T-helper 9 cell (primary cell): ENCODE measurements around the gene ADGRG1.
A peak's percentile ranks its signal among the peaks of the same experiment; 100 is the strongest.
"Not testable (repeated sequence)": the region's sequence is repeated elsewhere in the genome, so short reads cannot be mapped to it uniquely, and the experiment has no call there.

Experiments
- DNase-seq: peaks from one replicate; pipeline ENCODE4 v3.0.0-alpha.2; 2020
- total RNA-seq, 2 donors: gene quantifications; one replicate each; lab custom pipeline; 2026; lab: John Stamatoyannopoulos, UW

ADGRG1 gene
- 1.0 to 1.7 reads per million in 2 donors for total RNA-seq

DNA sequence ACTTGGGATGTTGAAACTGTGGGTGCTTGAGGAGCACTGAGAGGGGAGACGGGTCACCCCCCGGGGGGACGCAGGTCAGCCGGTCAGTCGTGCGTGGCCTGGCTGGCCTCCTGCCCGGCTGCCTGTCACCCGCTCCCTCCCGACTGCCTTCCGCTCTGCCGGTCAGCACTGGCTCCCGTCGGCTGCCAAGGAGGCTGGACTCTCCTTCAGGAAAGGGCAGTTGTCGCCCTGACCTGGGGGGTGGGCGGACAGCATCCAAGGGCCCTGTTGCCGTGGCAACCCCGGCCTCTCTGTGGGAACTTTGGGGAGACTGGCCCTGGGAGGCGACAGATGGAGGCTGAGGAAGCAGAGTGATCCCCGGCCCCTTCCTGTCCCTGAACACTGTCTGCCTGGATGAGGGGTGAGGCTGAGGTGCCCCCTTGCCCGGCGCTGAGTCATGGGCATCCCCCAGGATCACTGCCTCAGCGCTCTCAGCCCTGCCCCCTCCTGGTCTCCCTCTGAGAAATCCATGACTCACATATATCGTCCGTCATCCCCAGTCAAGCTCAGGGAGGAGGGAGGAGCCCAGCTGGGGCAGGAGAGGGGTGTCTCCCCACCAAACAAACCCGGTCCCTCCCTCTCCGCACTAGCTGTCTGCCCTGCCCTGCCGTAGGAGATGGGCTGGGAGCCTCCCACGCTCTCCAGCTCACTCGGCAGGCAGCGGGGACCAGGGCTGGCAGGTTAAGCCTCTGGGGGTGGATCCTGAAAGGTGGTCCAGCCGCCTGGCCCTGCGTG is at the start of gene ADGRG1:
TSS of gene ADGRG1 (plus strand) at position 623 of the 774 bp plus-strand sequence. CDS start 21,658 bp downstream, outside the sequence.
- no peak for DNase-seq

DNA sequence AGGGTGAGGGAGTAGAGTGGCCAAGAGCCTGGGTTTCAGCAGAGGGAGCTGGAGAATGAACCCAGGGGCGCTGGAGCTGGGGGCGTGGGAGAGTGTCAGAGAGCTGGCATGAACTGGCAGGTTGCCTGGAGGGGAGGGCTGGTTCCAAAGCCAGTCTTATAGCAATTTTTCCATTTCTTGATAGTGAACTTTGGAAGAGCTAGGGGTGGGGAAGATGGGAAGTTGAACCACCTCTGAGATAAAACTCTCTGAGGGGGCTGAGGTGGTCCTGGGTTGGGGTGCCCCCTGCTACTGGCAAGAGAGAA is 49.1 kb upstream of the ADGRG1 start:
- no peak for DNase-seq

DNA sequence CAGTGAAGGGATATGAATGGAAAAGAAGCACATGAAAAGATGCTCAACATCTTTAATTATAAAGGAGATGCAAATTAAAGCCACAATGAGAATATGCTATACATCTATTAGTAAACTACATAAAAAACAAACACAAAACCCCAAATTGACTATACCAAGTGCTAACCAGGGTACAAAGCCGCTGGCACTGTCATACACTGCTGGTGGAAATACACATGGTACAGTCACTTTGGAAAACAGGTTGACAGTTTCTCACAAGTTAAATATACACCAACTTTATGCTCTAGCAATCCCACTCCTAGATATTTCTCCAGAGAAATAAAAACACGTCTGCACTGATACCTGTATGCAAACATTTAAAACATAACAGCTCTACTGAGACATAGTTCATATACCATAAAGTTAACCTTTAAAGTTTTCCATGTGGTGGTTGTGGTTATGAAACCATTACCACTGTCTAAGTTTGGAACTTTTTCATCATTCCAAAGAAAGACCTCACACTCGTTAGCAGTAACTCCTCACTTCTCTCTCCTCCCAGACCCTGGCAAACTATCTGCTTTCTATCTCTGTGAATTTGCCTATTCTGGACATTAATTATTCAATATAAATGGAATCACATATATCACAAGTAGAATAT is 43.3 kb upstream of the ADGRG1 start:
- no peak for DNase-seq

DNA sequence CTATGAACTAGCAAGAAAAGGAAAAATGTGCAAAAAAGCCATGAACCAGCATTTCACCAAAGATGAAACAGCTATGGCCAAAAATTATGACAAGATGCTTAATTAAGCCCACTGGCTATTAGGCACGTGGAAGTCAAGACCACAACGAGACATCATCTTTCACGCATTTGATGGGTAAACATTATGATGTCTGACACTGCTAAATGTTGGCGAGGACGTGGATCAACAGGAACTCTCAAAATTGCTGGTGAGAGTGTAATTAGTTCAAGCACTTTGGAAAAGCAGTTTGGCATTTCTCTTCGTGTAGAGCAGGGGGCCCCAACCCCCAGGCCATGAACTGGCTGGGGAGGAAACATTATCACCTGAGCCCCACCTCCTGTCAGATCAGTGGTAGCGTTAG is 39.6 kb upstream of the ADGRG1 start:
- no peak for DNase-seq

DNA sequence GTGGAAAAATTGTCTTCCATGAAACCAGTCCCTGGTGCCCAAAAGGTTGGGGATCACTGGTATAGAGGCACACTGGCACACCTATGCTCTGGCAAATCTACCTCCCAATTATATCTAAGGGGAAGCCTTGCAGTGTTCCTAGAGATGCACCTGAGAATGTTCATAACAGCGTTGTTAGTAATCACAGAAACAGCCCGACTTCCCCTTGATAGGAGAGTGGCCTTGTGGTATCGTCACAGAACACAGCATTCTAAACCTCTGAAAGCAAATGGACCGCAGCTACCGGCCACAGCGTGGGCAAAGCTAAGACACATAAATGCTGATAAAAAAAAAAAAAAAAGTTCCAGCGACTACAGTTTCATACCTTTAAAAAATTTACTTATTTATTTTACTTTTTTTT is 39.1 kb upstream of the ADGRG1 start:
- no peak for DNase-seq

DNA sequence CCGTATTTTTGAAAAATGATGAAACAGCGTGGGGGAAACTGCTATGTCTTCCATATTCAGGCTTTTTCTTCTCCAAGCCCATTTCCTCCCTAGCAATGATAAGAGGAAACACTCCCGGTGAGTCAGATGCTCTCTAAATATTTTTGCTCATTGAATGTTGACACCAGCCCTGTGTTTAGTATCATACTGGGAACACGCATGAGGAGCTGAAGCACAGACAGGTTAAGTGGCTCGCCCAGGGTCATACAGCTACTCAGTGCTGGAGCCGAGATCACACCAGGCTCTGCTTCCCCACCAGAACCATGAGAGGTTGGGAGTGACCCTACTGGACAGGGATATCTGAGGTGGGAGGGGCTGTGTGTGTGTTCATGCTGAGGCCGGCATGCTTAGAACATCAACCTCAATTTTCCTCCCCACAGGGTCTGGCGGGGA is 37.8 kb upstream of the ADGRG1 start:
- DNase-seq = no peak

DNA sequence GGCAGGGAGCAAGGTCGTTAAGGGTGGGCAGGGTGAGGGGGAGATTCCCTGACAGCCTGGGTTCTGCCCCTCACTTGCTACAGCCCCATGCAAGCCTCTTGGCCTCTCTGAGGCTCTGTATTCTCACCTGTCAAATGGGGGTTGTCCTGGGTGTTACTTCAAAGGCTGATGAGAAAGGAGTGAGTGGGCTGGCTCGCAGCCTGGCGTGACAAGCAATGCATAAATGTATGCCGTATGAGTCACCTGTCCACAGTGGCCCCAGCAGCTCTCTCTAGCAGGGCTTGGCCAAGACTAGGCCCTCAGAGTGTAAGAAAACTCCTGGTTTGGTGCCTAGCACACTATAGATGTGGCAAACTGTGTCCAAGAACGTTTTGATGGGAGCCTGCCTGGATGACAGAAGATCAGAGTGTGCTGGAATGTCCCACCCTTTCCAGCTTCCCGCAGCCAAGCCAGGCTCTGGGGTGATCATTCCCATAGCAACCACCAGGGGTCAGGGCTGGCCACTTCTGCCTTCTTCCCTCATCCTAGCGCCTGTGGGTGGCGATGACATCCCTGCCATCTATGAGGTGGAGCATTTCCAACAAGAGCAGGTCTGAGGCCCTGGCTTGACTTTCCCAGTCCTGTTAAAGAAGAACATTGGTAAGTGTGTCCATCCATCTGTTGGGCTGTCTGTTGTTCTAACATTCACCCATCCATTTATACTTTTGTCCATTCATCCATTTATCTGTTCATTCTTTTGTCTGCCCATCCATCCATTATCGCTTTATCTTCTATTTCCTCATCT is 37.2 kb upstream of the ADGRG1 start:
- DNase-seq = peak; percentile 52

DNA sequence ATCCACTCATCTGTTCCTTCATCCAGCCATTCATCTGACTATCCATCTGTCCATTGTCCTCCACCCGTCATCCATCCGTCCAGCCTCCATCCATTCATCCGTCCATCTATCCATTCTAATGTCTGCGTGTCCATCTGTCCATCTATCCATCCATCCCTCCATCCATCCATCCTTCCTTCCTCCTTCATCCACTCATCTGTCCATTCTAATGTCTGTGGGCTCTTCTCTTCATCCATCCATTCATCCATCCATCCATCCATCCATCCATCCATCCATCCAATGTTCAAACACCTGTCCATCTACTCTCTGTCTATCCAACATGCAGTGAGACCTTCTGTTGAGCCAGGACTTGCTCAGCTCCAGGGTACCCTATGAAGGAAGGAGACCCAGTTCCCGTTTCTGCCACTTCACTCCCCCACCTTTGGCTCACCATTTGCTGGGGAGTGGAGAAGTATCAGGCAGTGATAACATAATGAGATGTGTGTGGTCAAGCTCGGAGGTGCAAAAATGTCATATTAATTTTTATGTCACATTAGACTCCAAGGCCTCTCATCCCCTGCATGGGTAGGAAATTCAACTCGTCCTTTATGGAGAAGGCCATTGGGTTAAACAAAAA is 36.5 kb upstream of the ADGRG1 start:
- no peak for DNase-seq

DNA sequence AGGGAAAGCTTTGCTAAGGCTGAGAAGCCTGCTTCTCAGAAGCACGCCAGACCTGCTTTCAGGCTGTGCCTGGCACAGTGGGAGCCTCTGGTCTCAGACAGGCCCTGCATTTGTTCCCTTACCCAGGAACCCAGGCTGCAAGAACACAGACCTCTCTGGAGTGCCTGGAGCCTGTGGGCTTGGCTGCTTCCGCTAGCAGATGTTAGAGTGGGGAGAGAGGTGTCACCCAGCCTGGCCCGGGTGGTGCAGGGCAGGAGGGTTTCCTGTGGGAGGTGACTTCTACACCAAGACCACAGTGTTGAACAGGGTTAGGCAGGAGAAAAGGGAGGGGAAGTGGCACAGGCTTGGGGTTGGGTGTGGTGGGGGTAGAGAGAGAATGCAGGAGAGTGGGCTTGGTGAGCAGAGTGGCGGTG is 35.8 kb upstream of the ADGRG1 start:
- DNase-seq = peak; percentile 46

DNA sequence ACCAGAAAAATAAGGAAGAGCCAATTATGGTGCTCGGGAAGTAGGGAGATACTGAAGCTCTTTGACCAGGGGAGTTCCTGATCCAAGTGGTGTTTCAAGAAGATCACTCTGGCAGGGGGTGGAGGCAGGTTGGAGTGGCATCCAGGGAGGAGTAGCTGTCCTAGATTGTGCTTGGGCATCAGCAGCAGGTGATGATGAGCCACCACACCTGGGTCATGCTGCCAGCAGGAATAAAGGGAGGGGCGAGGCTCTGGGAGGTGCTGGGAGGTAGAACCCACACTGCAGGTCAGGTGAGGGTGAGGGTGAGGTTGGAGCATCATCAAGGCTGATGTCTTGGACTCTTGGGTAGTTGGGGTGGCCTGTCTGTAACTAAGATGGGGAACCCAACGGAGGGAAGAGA is 35.4 kb upstream of the ADGRG1 start:
- DNase-seq = no peak

DNA sequence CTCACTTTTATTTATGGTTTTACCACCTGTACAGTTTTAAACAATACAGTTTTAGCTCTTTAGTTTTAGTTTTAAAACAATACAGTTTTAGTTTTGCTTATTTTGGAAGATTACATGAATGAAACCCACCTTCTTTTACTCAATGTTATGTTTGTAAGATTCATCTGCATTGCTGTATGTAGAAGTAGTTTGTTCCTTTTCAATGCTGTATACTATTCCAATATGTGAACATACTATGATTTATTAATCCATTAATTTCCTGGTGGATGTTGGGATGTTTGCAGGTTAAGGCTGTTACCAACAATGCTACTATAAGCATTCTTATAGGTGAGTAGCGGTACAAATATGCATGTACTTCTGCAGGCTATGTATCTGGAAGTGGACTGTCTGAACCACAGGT is 34.4 kb upstream of the ADGRG1 start:
- DNase-seq = no peak

DNA sequence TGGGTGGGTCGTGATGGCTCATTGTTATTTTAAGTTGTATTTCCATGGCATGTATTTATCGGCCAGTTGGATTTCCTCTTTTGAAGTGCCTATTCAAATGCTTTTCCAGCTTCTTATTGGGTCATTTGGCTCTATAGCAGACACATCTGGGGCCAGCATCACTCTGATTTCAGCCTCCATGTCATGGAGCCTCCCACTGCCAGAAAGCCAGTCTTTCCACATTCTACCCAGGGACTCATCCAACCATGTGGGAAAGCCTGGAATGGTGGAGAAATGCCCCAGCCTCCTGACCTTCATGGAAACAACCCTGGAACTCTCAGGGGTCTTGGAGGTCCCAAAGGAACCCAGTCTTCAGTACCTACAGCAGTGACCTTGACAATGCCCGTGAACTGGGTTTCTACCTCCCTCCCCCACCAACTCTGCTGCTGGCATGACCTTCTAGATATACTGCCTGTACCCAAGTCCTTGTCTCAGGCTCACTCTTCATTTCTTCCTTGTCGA is 33.8 kb upstream of the ADGRG1 start:
- no peak for DNase-seq

DNA sequence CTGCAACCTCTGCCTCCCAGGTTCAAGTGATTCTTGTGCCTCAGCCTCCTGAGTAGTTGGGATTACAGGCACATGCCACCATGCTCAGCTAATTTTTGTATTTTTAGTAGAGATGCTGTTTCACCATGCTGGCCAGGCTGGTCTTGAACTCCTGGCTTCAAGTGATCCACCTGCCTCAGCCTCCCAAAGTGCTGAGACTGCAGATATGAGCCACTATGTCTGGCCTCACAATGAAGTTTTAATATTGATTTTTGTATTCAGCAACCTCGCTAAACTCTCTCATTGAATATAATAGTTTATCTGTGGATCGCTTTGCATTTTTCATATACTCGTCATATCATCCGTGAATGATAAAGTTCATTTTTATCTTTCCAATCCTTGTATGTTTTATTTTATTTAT is 32.2 kb upstream of the ADGRG1 start:
- DNase-seq = not testable (repeated sequence)

DNA sequence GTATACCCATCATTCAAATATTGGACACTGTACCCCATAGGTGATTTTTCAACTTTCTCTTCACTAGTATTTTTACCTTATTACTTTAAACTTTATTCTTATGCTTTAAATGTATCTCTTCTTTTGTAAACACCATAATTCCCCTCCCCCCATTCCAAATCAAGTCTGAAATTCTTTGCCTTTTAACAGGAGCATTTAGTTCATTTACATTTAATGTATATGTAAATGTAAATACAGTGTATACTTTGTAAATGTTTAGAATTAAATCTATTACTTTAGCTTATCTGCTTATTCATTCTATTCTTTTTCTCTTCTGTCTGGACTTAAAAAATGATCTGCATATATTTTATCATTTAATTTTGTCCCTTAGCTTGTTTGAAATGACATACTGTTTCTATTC is 30.0 kb upstream of the ADGRG1 start:
- DNase-seq = no peak

DNA sequence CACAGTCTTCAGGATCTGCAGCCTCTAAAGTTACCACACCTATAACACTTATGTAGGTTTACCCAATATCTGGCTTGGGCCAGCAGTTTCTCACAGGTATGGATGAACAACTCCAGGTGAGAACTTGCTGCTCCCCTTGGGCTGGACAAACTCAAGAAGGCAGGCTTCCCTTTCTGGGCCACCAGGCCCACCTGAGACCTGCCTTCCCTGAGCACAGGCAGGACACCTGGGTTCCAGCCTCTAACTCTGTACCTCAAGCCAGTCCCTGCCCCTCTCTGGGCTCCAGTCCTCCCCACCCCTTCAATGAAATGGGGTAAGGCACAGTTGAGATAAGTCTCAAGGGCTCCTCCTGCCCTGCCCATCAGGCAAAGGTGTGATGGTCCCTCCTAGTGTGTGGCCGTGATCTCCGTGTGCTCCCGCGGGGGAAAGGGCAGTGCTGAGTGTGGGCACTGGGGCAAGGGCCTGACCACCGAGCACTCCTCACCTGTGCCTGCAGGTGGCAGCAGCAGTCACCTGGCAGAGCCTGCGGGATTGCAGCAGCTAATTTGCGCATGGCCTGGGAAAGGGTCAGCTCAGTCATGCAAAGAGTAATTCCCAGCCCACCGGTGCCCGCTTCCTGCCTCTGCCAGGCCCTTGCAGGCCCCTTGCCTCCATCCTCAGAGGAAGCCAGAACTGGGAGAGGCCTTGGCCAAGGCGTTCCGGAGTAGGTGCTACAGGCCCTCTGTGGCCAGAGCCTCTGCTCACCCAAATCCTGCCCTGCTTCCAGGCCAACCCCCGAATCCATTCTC is 28.2 kb upstream of the ADGRG1 start:
- no peak for DNase-seq

DNA sequence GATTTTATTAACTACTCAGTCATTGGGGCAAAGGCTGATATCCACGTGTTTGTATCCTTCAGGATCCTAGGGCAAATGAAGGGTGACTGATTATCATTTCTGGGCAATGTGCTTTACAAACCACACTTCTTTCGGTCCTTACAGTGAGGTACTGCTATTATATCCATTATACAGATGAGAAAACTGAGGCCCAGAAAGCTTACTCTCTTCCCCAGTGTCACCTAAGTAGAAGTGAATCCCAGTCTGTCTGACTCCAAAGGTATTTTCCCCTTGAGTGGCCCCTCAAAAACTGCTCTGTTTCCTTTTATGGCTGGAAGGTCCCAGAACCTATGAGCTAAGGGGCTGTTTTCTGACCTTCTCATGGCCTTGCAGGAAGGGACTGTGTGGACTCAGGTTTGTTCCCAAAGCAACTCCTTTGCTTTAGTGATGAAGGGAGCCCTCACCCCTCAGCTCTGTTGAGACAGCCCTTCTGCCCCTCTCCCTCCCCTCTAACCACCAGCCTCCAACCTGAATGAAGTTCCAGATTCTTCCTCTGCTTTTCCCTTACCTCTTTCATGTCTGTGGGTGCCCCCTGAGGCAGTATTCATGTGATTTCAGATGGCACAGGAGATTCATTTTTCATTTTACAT is 27.4 kb upstream of the ADGRG1 start:
- DNase-seq = no peak

DNA sequence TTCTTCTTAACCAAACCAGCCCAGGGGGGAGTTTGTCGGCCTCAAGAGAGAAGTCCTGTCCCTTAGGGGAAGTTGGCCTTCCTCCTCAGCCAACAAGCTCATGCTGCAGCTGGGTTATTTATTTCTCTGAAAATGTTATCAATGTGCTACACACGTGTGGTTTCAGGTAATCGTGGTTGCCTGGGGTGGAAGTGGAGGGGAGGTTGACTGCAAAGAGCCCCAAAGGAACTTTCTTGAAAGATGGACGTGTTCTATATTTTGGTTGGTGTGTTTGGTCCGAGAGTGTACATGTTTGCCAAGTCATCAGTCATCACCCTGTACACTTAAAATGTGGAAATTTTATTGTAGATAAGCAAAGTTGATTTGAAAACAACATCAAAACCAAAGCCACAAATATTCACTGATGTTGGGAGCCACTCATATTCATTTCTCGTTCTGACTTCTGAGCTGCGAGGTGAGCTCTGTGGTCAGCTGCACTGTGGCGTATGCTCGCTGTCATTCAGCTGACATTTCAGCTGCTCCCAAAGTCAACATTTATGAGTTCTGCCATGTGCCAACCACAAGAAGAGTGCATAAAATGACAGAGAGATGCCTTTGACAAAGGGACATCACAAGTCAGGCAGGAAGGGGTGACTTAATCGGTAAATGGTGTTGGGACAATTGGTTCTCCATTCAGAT is 26.5 kb upstream of the ADGRG1 start:
- no peak for DNase-seq

DNA sequence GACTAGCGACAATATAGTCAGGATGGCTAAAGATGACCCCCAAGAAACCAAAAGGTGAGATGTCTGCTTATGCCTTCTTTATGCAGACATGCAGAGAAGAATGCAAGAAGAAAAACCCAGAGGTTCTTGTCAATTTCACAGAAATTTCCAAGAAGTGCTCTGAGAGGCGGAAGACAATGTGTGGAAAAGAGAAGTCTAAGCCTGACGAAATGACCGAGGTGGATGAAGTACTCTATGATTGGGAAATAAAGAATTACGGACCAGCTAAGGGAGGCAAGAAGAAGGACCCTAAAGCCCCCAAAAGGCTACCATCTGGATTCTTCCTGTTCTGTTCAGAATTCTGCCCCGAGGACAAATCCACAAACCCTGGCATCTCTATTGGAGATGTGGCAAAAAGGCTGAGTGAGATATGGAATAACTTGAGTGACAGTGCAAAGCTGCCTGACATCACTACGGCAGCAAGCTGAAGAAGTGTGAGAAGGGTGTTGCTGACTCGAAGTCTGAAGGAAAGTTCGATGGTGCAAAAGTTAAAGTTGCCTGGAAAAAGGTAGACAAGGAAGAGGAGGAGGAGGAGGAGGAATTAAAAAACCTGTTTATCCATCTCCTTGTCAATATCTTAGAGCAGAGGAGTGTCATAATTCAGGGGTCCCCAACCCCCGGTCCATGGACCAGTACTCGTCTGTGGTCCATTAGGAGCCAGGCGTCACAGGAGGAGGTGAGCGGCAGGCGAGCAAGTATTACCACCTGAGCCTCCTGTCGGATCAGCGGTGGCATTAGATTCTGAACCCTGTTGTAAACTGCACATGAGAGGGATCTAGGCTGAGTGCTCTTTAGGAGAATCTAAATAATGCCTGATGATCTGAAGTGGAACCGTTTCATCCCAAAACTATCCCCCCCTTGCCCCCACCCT is 25.1 kb upstream of the ADGRG1 start:
- DNase-seq = no peak

DNA sequence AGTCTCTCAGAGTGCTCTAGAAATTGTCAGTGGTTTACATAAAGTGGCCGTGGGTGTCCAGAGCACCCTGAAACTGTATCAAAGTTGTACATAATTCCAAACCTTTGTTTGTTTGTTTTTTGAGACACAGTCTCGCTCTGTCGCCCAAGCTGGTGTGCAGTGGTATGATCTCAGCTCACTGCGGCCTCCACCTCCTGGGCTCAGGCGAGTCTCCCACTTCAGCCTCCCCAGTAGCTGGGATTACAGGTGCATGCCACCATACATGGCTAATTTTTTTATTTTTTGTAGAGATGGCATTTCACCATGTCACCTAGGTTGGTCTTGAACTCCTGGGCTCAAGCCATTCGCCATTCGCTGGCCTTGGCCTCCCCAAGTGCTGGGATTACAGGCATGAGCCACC is 24.3 kb upstream of the ADGRG1 start:
- DNase-seq = no peak
